ENCODE measurements around the gene AICDA.
"Not testable (repeated sequence)": the region's sequence is repeated elsewhere in the genome, so short reads cannot be mapped to it uniquely, and the experiment has no call there.

The AICDA gene

GRCh38 chr12:8612629-8613028 is at the start of gene AICDA:
AICDA (minus strand) TSS chr12:8612859; CDS start chr12:8612767, 92 bp downstream.
- no peak for DNase-seq (ENCODE audit: low spot score)

GRCh38 chr12:8661751-8662150 is 49.1 kb upstream of the AICDA start:
- no peak for DNase-seq (ENCODE audit: low spot score)

GRCh38 chr12:8661016-8661415 is 48.4 kb upstream of the AICDA start:
- no peak for DNase-seq (ENCODE audit: low spot score)

GRCh38 chr12:8658346-8658745 is 45.7 kb upstream of the AICDA start:
- no peak for DNase-seq (ENCODE audit: low spot score)

- DNase-seq (ENCODE audit: low spot score), result no peak
Observed at GRCh38 chr12:8655421-8655820, 42.8 kb upstream of the AICDA start.

GRCh38 chr12:8648576-8649205 is 36.0 kb upstream of the AICDA start:
- no peak for DNase-seq (ENCODE audit: low spot score)

GRCh38 chr12:8647968-8648367 is 35.3 kb upstream of the AICDA start:
- no peak for DNase-seq (ENCODE audit: low spot score)

- no peak for DNase-seq (ENCODE audit: low spot score)
Observed at GRCh38 chr12:8644345-8645248, 31.9 kb upstream of the AICDA start.

- no peak for DNase-seq (ENCODE audit: low spot score)
Observed at GRCh38 chr12:8642775-8643174, 30.1 kb upstream of the AICDA start.

GRCh38 chr12:8639936-8640335 is 27.3 kb upstream of the AICDA start:
- no peak for DNase-seq (ENCODE audit: low spot score)

- no peak for DNase-seq (ENCODE audit: low spot score)
Observed at GRCh38 chr12:8638951-8639350, 26.3 kb upstream of the AICDA start.

- DNase-seq (ENCODE audit: low spot score), result no peak
Observed at GRCh38 chr12:8637666-8638065, 25.0 kb upstream of the AICDA start.

GRCh38 chr12:8637244-8637643 is 24.6 kb upstream of the AICDA start:
- no peak for DNase-seq (ENCODE audit: low spot score)

GRCh38 chr12:8636581-8636980 is 23.9 kb upstream of the AICDA start:
- no peak for DNase-seq (ENCODE audit: low spot score)

GRCh38 chr12:8636007-8636346 is 23.3 kb upstream of the AICDA start:
- not testable (repeated sequence) for DNase-seq (ENCODE audit: low spot score)

- not testable (repeated sequence) for DNase-seq (ENCODE audit: low spot score)
Observed at GRCh38 chr12:8635342-8636006, 22.8 kb upstream of the AICDA start.

GRCh38 chr12:8630131-8630530 is 17.5 kb upstream of the AICDA start:
- no peak for DNase-seq (ENCODE audit: low spot score)

- no peak for DNase-seq (ENCODE audit: low spot score)
Observed at GRCh38 chr12:8629486-8630033, 16.9 kb upstream of the AICDA start.

- DNase-seq (ENCODE audit: low spot score), result peak; percentile 3
Observed at GRCh38 chr12:8628731-8629130, 16.1 kb upstream of the AICDA start.

- DNase-seq (ENCODE audit: low spot score), result not testable (repeated sequence)
Observed at GRCh38 chr12:8624750-8625149, 12.1 kb upstream of the AICDA start.

- DNase-seq (ENCODE audit: low spot score), result no peak
Observed at GRCh38 chr12:8622646-8623045, 10.0 kb upstream of the AICDA start.

- DNase-seq (ENCODE audit: low spot score), result no peak
Observed at GRCh38 chr12:8615206-8615605, 2.5 kb upstream of the AICDA start.

- not testable (repeated sequence) for DNase-seq (ENCODE audit: low spot score)
Observed at GRCh38 chr12:8613881-8614280, 1.2 kb upstream of the AICDA start.
